H1 (cell line): ENCODE results near the gene IQGAP1. TPM values are rescaled to one million over a fixed set of nuclear protein-coding genes. Genes with fewer than 3 reads are reported as not detected.

Source experiments
- CHD2 ChIP-seq: IDR thresholded peaks from 2 replicates; pipeline ENCODE4 v1.6.1; 2012; ENCODE audit warnings: low read length, improper control_type of control experiment
- POLR2A ChIP-seq, 2 experiments: IDR thresholded peaks; 1 replicate in 1 of 2; 2 replicates in 1 of 2; pipeline ENCODE4 v1.6.1; 2011; ENCODE audit warnings: low read depth in 2 of 2, low read length in 2 of 2, mild to moderate bottlenecking in 2 of 2; ENCODE audit errors: control extremely low read depth in 1 of 2
- RFX5 ChIP-seq: IDR thresholded peaks from 2 replicates; pipeline ENCODE4 v1.6.1; 2011; ENCODE audit warnings: low read depth, low read length, improper control_type of control experiment, borderline replicate concordance
- SAP30 ChIP-seq: fragments of 300-600 bp; sonication (generic); IDR thresholded peaks from 2 replicates; pipeline ENCODE4 v1.7.1; 2012; ENCODE audit warnings: low read length, moderate library complexity, mild to moderate bottlenecking, inconsistent platforms; ENCODE audit not compliant: insufficient read depth, insufficient replicate concordance
- SIX5 ChIP-seq: IDR thresholded peaks from 2 replicates; pipeline ENCODE4 v1.6.1; 2011; ENCODE audit warnings: mild to moderate bottlenecking, low read depth, low read length
- polyA plus RNA-seq, 7 experiments: library from polyadenylated mRNA; depleted of rRNA in 3 of 7; stranded (reverse) in 5 of 7; unstranded in 2 of 7; fragments of >200 nt in 5 of 7; fragments of 200-250 nt in 2 of 7; gene quantifications; 1 replicate in 5 of 7; 2 replicates in 1 of 7; 4 replicates in 1 of 7; pipeline versions ENCODE4 v1.2.1 to v1.2.3, GENCODE V29; 2011 to 2013; ENCODE audit warnings: missing spikeins in 2 of 7, mixed read lengths in 2 of 7
- total RNA-seq: library from RNA; stranded (reverse); fragmentation: NEBNext Ultra II Directional; extraction: Animal tissue kit (Norgen Biotek cat#: 25700); gene quantifications from 2 replicates; pipeline ENCODE4 v1.2.1, GENCODE V29; 2021
- TF ChIP-seq, protein P1 (sequence below): fragments of 300-600 bp; sonication (generic); IDR thresholded peaks from 2 replicates; pipeline ENCODE4 v1.7.1; 2012; ENCODE audit warnings: low read length, moderate library complexity, mild to moderate bottlenecking, inconsistent platforms; ENCODE audit not compliant: insufficient replicate concordance

IQGAP1 gene
- total and polyA plus RNA-seq, 2 of the 8 experiments (the other 6 are each of a cell fraction or from before 2014, with no cell fraction given) = 56.0 to 138 TPM

DNA sequence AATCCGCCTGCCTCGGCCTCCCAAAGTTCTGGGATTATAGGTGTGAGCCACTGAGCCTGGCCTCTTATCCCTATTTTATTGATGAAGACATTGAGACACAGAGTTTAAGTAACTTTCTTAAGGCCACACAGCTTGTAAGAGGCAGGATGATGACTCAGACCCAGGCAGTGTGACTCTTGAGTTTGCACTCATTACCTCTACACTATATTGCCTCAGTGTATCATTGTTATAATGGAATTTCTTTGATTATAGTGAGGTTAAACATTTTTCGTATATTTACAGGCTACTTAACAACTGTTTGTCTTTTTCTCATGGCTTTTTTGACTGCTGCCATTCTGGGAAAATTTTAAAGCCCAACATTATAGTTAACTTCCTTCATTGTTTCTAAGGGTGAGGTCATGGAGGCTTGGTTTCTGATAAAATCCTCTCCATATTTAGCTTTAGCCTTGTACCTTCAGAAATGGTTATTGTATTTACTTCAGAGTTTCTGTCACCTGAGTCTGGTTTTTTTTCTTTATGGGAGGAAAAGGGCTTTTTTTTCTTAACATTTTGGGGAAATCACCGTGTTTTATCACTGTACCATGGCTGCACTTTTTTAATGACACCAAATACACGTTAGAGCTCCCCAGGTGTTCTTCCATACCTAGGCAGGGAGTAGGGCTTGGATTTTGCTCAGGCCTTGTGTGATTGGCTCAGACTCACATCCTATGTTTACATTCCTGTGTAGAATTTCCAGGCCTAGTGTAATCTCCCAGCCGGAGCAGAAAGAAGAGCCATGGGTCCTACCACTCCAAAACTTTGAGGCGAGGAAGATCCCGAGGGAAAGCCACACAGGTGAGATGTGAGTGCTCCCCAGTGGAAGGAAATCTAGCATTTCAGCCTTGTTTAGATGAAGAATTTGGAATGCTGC lies 29.7 kb upstream of the IQGAP1 start (continued):
- TF ChIP-seq, protein P1, sequence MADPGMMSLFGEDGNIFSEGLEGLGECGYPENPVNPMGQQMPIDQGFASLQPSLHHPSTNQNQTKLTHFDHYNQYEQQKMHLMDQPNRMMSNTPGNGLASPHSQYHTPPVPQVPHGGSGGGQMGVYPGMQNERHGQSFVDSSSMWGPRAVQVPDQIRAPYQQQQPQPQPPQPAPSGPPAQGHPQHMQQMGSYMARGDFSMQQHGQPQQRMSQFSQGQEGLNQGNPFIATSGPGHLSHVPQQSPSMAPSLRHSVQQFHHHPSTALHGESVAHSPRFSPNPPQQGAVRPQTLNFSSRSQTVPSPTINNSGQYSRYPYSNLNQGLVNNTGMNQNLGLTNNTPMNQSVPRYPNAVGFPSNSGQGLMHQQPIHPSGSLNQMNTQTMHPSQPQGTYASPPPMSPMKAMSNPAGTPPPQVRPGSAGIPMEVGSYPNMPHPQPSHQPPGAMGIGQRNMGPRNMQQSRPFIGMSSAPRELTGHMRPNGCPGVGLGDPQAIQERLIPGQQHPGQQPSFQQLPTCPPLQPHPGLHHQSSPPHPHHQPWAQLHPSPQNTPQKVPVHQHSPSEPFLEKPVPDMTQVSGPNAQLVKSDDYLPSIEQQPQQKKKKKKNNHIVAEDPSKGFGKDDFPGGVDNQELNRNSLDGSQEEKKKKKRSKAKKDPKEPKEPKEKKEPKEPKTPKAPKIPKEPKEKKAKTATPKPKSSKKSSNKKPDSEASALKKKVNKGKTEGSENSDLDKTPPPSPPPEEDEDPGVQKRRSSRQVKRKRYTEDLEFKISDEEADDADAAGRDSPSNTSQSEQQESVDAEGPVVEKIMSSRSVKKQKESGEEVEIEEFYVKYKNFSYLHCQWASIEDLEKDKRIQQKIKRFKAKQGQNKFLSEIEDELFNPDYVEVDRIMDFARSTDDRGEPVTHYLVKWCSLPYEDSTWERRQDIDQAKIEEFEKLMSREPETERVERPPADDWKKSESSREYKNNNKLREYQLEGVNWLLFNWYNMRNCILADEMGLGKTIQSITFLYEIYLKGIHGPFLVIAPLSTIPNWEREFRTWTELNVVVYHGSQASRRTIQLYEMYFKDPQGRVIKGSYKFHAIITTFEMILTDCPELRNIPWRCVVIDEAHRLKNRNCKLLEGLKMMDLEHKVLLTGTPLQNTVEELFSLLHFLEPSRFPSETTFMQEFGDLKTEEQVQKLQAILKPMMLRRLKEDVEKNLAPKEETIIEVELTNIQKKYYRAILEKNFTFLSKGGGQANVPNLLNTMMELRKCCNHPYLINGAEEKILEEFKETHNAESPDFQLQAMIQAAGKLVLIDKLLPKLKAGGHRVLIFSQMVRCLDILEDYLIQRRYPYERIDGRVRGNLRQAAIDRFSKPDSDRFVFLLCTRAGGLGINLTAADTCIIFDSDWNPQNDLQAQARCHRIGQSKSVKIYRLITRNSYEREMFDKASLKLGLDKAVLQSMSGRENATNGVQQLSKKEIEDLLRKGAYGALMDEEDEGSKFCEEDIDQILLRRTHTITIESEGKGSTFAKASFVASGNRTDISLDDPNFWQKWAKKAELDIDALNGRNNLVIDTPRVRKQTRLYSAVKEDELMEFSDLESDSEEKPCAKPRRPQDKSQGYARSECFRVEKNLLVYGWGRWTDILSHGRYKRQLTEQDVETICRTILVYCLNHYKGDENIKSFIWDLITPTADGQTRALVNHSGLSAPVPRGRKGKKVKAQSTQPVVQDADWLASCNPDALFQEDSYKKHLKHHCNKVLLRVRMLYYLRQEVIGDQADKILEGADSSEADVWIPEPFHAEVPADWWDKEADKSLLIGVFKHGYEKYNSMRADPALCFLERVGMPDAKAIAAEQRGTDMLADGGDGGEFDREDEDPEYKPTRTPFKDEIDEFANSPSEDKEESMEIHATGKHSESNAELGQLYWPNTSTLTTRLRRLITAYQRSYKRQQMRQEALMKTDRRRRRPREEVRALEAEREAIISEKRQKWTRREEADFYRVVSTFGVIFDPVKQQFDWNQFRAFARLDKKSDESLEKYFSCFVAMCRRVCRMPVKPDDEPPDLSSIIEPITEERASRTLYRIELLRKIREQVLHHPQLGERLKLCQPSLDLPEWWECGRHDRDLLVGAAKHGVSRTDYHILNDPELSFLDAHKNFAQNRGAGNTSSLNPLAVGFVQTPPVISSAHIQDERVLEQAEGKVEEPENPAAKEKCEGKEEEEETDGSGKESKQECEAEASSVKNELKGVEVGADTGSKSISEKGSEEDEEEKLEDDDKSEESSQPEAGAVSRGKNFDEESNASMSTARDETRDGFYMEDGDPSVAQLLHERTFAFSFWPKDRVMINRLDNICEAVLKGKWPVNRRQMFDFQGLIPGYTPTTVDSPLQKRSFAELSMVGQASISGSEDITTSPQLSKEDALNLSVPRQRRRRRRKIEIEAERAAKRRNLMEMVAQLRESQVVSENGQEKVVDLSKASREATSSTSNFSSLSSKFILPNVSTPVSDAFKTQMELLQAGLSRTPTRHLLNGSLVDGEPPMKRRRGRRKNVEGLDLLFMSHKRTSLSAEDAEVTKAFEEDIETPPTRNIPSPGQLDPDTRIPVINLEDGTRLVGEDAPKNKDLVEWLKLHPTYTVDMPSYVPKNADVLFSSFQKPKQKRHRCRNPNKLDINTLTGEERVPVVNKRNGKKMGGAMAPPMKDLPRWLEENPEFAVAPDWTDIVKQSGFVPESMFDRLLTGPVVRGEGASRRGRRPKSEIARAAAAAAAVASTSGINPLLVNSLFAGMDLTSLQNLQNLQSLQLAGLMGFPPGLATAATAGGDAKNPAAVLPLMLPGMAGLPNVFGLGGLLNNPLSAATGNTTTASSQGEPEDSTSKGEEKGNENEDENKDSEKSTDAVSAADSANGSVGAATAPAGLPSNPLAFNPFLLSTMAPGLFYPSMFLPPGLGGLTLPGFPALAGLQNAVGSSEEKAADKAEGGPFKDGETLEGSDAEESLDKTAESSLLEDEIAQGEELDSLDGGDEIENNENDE = no peak
- TF ChIP-seq SIX5 = no peak
- no peak for TF ChIP-seq SAP30
- no peak for TF ChIP-seq RFX5
- no peak for TF ChIP-seq CHD2
- no peak for TF ChIP-seq POLR2A (IDR thresholded peaks at IDR 0.05; ENCODE audit: control extremely low read depth in 1 of 2, low read depth in 2 of 2, low read length in 2 of 2)
